WI38 (cell line): ENCODE results near the gene ABHD14A.

Experiments used
- H3K4me3 ChIP-seq: 2 replicates; pipeline ENCODE4 v1.5.1; 2011; ENCODE audit warnings: low read depth, mild to moderate bottlenecking, control low read depth, low read length
- TF ChIP-seq, protein P1 (sequence below): IDR thresholded peaks from 2 replicates; pipeline ENCODE4 v1.5.1; 2012; ENCODE audit warnings: low read depth, mild to moderate bottlenecking, control low read depth, low read length

The ABHD14A gene

DNA sequence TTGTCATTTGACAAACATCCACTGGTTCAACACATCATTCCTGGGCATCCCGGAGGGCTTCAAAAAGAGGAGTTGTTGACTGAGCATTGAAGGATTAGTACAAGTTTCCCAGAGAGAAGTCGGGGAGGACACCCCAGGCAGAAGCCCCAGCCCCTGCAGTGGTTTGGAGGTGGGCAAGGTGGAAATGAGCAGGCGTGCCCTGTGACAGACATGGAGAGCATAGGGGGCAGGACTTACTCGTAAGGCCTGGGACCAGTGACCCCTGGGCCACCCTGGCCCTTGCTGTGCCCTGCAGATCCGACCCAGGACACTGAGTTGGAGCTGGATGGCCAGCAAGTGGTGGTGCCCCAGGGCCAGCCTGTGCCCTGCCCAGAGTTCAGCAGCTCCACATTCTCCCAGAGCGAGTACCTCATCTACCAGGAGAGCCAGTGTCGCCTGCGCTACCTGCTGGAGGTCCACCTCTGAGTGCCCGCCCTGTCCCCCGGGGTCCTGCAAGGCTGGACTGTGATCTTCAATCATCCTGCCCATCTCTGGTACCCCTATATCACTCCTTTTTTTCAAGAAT lies 26.8 kb upstream of the ABHD14A start:
- no peak overlapping the region for H3K4me3 ChIP-seq
- TF ChIP-seq, protein P1, sequence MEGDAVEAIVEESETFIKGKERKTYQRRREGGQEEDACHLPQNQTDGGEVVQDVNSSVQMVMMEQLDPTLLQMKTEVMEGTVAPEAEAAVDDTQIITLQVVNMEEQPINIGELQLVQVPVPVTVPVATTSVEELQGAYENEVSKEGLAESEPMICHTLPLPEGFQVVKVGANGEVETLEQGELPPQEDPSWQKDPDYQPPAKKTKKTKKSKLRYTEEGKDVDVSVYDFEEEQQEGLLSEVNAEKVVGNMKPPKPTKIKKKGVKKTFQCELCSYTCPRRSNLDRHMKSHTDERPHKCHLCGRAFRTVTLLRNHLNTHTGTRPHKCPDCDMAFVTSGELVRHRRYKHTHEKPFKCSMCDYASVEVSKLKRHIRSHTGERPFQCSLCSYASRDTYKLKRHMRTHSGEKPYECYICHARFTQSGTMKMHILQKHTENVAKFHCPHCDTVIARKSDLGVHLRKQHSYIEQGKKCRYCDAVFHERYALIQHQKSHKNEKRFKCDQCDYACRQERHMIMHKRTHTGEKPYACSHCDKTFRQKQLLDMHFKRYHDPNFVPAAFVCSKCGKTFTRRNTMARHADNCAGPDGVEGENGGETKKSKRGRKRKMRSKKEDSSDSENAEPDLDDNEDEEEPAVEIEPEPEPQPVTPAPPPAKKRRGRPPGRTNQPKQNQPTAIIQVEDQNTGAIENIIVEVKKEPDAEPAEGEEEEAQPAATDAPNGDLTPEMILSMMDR: no peak

DNA sequence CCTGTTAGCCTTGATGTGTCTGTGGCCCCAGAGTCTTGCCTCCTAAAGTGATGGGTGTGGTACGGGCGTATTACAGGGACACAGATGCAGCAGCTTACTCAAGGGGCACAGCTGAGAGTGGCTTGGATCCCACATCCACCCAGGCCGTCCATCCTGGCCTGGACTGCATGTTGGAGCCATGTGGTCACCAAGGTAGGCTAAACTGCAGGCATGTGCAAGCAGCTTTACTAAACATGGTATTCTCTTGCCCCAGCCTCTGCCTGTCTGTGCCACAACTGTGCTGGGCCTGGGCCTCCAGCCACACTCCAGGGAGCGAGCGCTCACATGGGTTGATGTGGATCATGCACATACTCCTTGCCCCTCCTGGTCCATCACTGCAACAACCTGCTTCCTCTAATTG lies 25.7 kb upstream of the ABHD14A start:
- no peak overlapping the region for H3K4me3 ChIP-seq
- TF ChIP-seq, protein P1: no peak

DNA sequence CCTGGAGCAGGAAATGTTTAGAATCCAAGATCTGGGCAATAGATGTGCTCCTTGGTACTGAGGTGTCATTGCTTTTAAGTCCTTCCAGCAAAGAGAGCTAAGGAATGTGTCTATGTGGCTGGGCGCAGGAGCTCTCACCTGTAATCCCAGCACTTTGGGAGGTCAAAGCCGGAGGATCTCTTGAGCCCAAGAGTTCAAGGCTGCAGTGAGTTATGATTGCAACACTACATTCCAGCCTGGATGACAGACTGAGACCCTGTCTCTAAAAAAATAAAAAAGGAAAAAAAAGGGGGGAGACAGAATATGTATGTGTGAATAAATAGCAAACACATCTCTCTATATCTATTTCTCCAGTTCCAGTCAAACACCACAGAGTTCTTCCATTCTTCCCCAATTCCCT lies 24.0 kb upstream of the ABHD14A start:
- TF ChIP-seq, protein P1: no peak
- no peak overlapping the region for H3K4me3 ChIP-seq

DNA sequence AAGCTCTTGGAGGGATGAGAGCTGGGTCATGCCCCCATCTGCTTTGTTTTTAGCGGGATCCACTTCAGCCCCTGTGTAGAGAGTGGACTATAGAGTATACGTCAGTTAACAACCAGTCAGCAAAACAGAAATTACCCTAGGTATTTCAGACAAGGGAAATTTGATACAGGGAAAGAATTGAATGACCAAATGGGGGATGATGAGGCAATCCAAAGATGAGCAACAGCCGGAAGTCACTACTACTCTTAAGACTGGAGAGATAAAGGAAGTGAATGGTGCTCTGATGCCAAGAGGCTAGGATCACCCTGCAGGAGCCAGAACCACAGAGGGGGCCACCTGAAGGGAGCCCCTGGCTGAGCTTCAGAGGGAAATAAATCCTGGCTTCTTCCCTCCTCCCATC lies 21.4 kb upstream of the ABHD14A start:
- TF ChIP-seq, protein P1: no peak
- H3K4me3 ChIP-seq: no peak overlapping the region

DNA sequence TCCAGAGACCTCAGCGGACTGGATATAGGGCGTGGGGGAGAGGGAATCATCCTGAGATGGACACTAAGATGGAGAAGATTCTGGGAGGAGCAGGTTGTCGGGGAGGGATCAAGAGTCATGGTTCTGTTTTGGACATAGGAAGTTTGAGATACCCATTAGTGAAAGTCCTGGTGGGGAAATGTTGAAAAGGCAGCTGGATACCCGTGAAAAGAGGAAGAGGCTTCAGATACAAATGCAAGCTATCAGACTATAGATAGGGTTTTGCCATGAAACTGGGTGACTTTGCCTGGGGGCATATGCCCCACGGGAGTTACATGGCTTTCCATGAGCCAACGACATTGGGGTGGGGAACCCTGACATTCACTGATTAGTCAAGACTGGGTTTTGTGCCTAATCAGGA lies 20.8 kb upstream of the ABHD14A start:
- H3K4me3 ChIP-seq: no peak overlapping the region
- TF ChIP-seq, protein P1: no peak

DNA sequence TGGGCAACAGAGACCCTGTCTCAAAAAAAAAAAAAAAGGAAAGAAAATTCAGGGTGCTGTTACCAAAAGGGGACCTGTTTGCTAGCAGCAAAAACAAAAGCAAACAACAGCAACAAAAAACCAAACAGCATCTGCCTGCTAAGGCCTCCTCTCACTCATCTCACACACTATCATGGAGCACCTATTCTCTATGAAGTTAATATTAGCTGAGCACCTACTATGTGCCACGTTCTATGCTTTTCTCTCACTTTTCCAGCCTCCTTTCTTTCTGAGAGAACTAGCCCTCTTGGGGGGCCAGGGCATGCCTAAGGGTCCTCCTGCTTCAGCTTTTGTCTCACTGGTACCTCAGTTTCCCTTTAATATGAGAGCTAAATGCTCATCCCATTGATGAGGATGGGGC lies 20.2 kb upstream of the ABHD14A start:
- H3K4me3 ChIP-seq: no peak overlapping the region
- TF ChIP-seq, protein P1: no peak

DNA sequence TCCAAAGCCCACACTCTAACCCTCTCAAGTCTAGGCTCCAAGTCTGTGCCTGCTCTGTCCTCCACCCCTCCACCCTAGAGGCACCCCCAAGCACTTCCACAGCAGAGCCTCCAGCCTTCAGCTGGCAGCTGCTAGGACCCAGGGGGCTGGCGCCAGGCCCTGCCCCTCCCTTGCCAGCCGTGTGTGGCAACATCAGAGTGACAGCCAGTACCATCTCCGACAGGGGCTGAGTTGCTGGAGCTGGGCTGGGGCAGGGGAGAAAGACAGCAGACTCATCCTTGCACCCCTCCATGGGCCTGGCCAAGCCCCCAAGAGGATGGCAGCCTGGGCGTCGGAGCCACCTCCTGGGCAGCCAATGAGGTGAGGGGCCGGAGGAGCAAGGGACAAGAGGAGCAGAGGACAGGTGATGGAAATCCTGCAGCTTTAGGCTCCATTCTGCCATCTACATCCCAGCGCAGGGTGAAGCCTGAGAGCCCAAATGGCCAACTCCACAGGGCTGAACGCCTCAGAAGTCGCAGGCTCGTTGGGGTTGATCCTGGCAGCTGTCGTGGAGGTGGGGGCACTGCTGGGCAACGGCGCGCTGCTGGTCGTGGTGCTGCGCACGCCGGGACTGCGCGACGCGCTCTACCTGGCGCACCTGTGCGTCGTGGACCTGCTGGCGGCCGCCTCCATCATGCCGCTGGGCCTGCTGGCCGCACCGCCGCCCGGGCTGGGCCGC lies 19.5 kb upstream of the ABHD14A start, which contains the start of gene GPR62:
GPR62 (plus strand) TSS at position 207 of the 718 bp plus-strand sequence; CDS start at position 479, 272 bp downstream.
- H3K4me3 ChIP-seq: no peak within 1 kb of the TSS
- TF ChIP-seq, protein P1: no peak
